Stimulated activated CD4-positive, alpha-beta T cell treated with anti-CD3 and anti-CD28 coated beads, Interleukin-4, amount 100 ng/mL, for 48 hours (primary cell): ENCODE results near the gene SOD2.
"Not testable (repeated sequence)": the region's sequence is repeated elsewhere in the genome, so short reads cannot be mapped to it uniquely, and the experiment has no call there.

ENCODE experiments used
- DNase-seq, 2 donors: peaks; one replicate each; pipeline ENCODE4 v3.0.0-alpha.2; 2020; ENCODE audit warnings: low read depth in 2 of 2

SOD2 gene

DNA sequence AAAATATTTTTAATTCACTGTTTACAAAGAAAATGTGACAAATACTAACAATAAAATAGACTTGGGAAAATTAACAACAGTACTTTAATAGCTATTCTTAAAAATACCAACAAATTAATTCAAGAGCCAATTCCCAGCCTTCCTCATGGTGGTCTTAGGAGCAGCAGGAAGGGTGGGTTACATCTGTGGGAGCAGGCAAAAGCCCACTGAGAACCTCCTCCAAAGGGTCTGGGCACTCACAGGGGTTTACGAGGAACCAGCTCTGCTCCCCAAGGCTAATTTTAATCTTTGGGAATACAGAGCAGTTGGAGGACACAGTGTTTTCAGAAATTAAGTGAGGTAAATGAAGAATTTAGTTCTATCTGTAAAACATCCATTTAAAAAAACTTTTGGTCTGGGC, 10.2 kb downstream of the SOD2 start:
- no peak for DNase-seq

DNA sequence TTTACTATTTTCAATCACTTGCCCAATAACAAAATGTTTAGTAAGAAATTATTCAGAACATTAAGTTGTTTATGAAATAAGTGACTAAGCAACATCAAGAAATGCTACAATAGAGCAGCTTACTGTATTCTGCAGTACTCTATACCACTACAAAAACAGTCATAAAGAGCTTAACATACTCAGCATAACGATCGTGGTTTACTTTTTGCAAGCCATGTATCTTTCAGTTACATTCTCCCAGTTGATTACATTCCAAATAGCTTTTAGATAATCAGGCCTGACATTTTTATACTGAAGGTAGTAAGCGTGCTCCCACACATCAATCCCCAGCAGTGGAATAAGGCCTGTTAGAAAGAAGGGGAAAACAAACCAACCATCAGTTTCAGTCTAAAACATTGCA, 10.7 kb downstream of the SOD2 start:
- DNase-seq: no peak

DNA sequence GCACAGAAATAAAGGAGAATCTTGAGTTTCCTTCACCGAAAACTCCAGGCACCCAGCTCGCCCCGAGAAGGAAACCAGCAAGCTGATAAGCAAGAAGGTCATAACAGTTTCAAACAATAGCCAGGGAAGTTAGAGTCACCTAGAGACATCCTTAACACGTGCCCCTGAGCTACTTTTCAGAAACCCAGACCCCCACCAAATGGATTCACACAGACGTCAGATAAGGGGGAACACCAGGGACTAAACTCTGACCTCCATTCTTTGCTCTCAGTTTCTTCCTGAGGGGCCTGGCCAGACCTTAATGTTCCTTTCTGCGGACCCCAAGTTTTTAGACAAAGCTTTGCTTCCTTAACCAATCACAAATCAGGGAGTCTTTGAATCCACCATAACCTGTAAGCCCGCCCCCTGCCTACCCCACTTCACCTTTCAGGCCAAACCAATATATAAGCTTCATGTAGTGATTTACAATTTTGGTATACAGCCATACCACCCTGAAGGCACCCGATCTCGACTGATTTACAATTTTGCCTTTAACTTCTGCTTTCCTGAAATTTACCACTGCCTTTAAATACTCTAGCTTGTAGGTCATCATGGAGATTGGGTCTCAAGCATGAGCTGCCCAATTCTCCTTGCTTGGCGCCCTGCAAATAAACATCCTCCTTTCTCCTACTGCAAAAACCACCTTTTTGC, 11.7 kb downstream of the SOD2 start:
- no peak for DNase-seq

DNA sequence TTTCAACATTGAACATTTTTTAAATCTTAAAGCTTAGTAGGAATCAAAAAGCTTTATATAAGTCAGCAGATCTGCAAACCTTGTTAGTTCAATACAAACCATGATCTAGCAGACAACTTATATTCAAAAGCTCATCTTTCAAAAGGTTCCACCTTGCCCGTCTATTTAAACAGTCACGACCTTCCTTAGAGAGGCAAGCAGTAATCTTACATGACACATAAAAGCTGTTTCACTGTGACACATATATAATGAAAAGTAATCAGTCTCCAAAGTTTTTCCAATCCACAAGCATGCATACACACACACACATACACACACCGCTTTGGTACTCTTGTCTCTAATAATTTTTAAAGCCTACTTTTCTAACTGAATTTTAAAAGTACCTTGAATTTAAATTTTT, 12.9 kb downstream of the SOD2 start:
- DNase-seq: no peak

DNA sequence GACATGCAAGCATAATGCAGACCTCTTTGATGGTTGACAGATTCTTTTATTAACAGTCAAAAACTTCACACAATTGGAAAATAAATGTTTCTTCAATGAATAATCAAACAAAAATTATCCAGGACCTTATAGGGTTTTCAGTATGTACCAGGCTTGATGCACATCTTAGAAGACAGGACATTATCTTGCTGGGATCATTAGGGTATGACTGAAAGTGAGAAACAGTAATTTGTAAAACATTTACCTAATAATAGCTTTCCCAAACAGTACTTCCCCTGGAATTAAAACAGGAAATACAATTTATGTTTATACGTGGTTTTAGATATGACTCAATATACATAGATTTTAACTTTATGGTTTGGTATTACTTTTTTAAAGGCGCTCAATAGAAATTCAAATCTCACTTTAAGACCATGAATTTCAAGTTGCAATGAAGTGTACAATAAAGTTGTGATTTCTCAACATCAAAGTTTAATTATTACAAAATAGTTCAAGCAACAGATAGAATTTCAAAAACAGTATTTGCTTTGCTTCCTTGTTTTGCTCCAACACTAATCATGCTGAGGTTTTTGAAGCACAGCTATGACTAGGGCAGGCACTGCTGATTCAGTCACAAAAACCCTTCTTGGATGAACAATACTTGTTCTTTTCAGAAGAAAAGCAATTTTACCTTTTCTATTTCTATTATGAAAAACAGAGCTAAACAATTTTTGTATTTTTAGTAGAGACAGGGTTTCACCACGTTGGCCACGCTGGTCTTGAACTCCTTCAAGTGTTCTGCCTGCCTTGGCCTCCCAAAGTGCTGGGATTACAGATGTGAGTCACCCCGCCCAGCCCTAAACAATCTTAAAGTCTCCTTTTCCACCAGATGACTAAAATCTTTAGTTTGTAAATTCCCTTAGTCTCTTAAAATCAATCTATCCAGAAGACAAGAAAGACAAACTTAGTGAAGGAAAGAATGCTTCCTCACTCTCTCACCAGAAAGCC, 13.7 kb downstream of the SOD2 start:
- no peak for DNase-seq

DNA sequence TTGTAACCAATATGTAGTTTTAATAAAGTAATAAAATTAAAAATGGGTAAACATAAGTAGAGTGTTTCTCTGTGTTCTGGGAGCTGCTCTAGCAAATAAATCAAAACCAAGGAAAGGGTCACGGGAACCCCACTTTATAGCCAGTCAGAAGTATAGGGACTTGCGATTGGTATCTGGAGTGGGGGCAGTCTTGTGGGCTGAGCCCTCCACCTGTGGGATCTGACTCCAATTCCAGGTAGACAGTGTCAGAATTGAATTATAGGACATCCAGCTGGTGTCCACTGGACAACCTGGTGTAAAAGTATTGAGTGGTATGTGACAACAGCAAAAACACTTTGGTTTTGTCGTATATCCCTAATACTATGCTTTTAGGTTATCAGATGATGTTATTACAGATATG, 14.5 kb downstream of the SOD2 start:
- DNase-seq: no peak

DNA sequence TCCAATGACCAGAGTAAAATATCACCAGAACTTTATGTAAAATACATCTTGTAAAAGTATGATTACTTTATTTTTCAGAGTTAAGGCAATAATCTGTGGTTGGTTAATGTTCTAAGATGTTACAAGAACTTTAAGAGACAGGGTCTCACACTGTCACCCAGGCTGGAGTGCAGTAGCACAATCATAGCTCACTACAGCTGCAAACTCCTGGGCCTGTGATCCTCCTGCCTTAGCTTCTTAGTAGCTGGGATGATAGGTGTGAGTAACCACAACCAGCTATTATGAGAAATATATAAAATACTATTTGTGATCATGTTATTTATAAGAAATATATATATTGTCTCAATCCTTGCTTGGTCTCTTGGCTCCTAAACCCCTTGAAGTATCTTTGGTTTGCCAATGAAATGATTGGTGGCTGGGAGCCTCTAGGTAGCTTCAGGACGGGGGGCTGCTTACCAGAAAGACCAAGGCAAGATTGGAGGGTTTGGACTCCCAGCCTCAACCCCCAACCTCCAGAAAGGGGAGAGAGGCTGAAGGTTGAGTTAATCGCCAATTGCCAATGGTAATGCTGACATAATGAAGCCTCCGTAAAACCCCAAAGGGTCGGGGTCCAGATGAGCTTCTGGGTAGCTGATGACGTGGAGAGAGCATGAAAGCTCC, 15.4 kb downstream of the SOD2 start:
- no peak for DNase-seq

DNA sequence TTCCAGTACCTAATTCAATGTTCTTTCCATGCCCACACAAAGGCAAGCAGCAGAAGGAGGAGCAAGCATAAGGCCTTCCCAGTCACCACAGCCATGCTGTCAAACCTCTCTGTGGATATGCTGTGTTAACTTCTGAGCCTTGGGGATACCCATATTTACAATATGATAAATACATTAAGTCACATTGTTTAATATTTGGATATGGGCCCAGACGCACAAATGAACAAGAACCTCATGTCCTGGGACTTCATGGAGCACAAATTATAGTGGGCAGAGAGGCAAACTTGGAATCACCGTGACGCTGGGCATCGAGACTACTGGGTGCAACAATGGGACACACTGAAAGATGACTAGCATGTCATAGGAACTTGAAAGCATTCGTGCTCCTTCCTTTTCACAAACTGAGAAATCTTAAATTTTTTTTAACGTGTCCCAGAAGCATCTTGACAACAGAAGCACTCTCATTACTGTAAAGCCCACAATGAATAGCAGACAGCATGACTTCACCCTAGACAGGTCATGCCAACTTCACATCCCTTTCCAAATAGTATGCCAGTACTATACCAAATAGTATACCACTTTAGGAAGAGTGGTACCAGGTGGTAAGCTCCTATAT, 16.0 kb downstream of the SOD2 start:
- DNase-seq: no peak

DNA sequence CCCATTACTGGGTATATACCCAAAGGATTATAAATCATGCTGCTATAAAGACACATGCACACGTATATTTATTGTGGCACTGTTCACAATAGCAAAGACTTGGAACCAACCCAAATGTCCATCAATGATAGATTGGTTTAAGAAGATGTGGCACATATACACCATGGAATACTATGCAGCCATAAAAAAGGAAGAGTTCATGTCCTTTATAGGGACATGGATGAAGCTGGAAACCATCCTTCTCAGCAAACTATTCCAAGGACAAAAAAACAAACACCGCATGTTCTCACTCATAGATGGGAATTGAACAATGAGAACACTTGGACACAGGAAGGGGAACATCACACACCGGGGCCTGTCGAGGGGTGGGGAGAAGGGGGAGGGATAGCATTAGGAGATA, 16.8 kb downstream of the SOD2 start:
- DNase-seq: not testable (repeated sequence)

DNA sequence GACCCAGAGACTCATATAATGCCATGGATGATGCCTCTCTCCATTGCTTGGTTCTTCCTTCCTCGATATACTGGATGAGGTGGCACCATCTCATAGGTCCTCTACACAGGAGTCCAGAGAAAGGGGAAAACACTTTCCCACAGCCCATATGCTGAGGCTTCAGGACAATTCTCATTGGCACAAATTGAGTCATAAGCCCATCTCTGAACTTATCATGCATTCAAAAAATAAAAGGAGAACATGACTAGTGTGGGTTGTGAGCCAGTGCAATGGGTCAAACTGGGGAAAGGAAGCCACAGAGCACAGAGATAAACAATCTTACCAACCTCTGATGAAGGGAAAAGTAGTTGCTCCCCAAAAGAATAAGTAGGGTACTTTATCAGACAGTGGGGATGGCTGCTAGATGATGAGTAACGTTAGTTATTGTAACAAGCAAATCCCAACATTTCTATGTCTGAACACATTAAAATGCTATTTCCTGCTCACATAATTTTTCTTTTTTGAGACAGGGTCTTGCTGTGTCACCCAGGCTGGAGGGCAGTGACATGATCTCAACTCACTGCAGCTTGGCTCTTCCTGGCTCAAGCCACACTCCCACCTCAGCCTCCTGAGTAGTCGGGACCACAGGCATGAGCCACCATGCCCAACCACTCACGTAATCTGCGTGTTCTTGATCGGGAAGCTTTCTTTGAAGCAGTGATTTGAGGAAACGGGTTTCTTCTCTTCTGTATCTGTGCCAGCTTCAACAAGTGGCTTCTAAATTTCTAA, 27.0 kb downstream of the SOD2 start:
- no peak for DNase-seq

DNA sequence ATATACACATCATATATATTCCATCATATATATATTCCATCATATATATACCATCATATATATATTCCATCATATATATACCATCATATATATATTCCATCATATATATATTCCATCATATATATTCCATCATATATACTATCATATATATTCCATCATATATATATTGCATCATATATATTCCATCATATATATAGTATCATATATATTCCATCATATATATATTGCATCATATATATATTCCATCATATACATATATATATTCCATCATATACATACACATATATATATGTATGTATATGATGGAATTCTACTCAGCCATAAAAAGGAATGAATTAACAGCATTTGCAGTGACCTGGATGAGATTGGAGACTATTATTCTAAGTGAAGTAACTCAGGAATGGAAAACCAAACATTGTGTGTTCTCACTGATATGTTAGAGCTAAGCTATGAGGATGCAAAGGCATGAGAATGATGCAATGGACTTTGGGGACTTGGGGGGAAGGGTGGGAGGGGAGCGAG, 29.6 kb downstream of the SOD2 start:
- not testable (repeated sequence) for DNase-seq

DNA sequence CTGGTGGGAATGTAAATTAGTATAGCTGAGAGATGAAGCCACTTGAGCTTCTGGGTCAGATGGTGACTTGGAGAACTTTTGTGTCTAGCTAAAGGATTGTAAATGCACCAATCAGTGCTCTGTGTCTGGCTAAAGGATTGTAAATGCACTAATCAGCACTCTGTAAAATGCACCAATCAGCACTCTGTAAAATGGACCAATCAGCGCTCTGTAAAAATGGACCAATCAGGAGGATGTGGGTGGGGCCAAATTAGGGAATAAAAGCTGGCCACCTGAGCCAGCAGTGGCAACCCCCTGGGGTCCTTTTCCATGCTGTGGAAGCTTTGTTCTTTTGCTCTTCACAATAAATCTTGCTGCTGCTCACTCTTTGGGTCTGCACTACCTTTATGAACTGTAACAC, 31.1 kb downstream of the SOD2 start:
- DNase-seq: not testable (repeated sequence)

DNA sequence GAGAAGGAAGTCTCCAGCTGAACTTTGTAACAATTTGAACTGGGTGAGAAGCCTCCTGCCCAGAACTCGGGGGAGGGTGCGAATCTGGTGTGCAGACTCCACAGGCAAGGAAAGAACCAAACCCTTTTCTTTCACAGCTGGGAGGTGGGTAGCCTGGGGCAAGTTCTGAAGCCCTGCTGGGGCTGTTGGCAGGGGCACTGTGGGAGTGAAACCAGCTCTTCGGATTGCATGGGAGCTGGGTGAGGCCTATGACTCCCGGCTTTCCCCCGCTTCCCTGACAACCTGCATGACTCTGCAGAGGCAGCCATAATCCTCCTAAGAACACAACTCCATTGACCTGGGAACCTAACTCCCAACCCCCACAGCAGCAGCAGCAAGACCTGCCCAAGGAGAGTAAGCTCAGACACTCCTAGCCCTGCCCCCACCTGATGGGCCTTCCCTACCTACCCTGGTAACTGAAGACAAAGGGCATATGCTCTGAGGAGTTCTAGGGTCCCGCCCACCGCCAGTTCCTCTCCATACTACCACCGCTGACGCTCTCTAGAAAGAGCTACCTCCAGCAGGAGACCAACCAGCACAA, 37.5 kb downstream of the SOD2 start:
- no peak for DNase-seq

DNA sequence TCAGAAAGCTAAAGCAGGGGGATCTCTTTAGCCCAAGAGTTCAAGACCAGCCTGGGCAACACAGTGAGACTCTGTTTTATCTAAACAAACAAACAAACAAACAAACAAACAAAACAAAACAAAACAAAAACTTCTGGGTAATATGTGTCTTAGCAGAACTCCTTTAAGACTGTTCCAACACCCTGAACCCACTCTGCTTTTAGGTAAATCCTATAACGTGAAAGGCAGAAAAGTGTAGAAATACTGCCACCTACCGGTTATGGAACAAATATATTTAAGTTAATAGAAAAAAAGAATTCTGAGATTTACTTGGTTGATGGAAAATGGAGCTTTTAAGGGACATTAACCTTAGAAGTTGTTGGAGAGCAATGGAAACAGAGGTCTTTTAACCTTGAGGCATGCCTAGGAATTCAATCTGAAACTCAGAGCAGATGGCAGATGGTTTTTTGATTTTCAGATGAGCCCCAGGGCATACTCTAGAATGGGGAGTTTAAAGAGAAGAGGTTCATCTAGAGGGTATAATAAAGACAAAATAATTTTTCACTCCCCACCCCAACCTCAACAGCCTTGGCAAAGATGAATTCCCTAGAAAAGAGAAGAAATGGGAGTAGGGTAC, 38.5 kb downstream of the SOD2 start:
- DNase-seq: no peak

DNA sequence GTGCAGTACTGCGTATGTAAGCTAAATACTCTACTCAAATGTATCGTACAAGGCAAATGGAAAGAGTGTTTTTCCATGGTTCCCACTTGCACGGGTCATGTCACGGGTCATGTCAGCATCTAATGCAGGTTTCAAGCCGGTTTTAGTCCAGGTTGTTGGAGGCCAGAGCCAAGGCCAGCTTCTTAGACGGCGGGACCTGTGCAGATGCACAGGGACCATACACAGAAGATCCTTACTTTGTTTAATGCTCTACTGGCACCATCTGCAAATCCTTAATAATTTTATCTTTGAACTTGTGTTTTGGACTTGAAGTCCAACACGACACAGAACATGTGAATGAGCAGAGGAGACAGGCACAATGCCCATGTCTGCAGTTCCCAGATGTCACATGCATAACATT, 42.7 kb downstream of the SOD2 start:
- no peak for DNase-seq

DNA sequence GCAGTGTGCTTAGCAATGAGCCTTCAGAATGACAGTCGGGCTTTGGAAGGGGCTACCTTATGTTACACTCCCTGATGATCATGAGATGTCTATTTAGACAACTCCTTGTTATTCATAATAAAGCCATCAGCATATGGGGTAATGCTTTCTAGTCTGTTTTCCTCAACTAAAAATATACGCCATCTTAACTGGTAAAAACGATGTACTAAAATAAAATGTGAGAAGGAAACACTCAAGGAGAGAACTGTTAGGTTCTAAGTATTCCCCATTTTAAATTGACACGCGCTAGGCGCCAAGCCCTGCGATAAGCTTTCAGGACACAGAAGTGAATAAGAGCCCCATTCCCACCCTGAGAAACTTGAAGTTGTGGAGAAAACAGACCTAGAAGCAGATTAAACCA, 43.6 kb downstream of the SOD2 start:
- DNase-seq: no peak

DNA sequence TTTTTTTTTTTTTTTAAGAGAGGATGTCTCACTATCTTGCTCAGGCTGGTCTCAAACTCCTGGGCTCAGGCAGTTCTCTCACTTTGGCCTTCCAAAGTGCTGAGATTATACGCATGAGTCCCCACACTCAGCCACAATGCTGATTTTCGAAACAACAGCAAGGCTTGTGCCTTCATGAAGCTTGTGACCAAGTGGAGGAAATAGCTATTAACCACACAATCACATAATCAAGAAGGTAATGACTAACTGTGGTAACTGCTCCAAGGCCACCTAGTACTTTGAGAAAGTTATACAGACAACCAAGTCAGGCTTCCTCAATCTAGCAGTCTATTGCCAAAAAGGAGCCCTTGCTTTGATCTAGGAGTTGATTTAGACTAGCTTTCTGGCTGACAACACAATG, 46.3 kb downstream of the SOD2 start:
- no peak for DNase-seq

DNA sequence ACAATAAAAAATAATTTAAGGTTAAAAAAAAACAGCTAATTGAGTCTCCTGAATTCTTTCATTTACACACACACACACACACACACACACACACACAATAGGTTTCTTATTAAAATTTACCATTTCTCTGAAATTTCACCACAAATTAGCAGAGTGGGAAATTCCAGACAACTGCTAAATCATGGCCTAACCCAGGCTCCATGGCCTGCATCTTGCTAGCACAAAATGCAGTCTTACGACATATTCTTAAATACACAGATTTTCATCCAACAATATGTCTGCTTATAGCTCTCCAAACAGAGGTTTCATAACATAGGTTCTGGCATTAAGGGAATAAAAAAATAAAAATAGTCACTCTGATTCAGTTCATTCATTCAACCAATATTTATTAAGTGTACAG, 46.9 kb downstream of the SOD2 start:
- no peak for DNase-seq

DNA sequence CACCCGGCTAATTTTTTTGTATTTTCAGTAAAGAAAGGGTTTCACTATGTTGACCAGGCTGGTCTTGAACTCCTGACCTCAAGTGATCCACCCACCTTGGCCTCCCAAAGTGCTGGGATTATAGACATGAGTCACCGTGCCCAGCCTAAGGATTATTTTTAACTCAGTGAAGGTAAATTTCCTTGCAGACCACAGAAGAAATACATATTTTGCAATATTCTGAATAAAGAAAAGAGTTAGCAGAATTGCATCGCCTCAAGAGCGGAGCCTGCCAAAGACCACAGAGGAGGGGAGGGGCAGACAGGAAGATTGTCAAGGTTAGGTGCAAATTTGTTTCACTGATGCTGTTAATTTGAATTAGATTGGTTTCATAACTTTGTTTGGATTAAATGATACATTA, 47.4 kb downstream of the SOD2 start:
- no peak for DNase-seq
